H1 (cell line): ENCODE data around the gene ASPHD2. TPM values are rescaled to one million over a fixed set of nuclear protein-coding genes. Genes with fewer than 3 reads are reported as not detected.

Source experiments
- ATF2 ChIP-seq: IDR thresholded peaks from 2 replicates; pipeline ENCODE4 v1.6.1; 2012; ENCODE audit warnings: low read length, inconsistent platforms
- CBX5 ChIP-seq: fragments of 300-800, 300-1000 bp; sonication (generic); IDR thresholded peaks from 2 replicates; pipeline ENCODE4 v1.7.1; 2016; ENCODE audit warnings: antibody characterized with exemption, low read length, low read depth
- CTCF ChIP-seq, 3 experiments: IDR thresholded peaks; 1 replicate in 2 of 3; 2 replicates in 1 of 3; pipeline versions ENCODE4 v1.5.1 to v1.6.1; 2011; ENCODE audit warnings: low read length in 3 of 3, mild to moderate bottlenecking in 3 of 3, inconsistent platforms in 2 of 3, low read depth in 1 of 3, moderate library complexity in 1 of 3; ENCODE audit not compliant: insufficient read depth in 1 of 3; ENCODE audit errors: control extremely low read depth in 1 of 3
- JUN ChIP-seq: IDR thresholded peaks from 2 replicates; pipeline ENCODE4 v1.6.1; 2011; ENCODE audit warnings: low read depth, mild to moderate bottlenecking, improper control_type of control experiment, low read length
- POLR2A ChIP-seq, 2 experiments: IDR thresholded peaks; 1 replicate in 1 of 2; 2 replicates in 1 of 2; pipeline ENCODE4 v1.6.1; 2011; ENCODE audit warnings: low read depth in 2 of 2, low read length in 2 of 2, mild to moderate bottlenecking in 2 of 2; ENCODE audit errors: control extremely low read depth in 1 of 2
- RXRA ChIP-seq: IDR thresholded peaks from 2 replicates; pipeline ENCODE4 v1.6.1; 2011; ENCODE audit warnings: low read depth, mild to moderate bottlenecking, low read length, moderate library complexity; ENCODE audit not compliant: insufficient read depth
- SIN3A ChIP-seq, 2 experiments: IDR thresholded peaks in 1 of 2; conservative IDR thresholded peaks in 1 of 2; 2 replicates each; pipeline ENCODE4 v1.6.1; 2011 to 2012; ENCODE audit warnings: low read length in 2 of 2, improper control_type of control experiment in 1 of 2, low read depth in 1 of 2, mild to moderate bottlenecking in 1 of 2
- SP1 ChIP-seq: IDR thresholded peaks from 2 replicates; pipeline ENCODE4 v1.6.1; 2011; ENCODE audit warnings: low read depth, low read length
- TAF7 ChIP-seq: optimal IDR thresholded peaks from 2 replicates; pipeline ENCODE3; 2011; ENCODE audit warnings: low read depth, mild to moderate bottlenecking, inconsistent platforms, low read length, moderate library complexity, borderline replicate concordance
- polyA plus RNA-seq, 7 experiments: library from polyadenylated mRNA; depleted of rRNA in 3 of 7; stranded (reverse) in 5 of 7; unstranded in 2 of 7; fragments of >200 nt in 5 of 7; fragments of 200-250 nt in 2 of 7; gene quantifications; 1 replicate in 5 of 7; 2 replicates in 1 of 7; 4 replicates in 1 of 7; pipeline versions ENCODE4 v1.2.1 to v1.2.3, GENCODE V29; 2011 to 2013; ENCODE audit warnings: missing spikeins in 2 of 7, mixed read lengths in 2 of 7
- total RNA-seq: library from RNA; stranded (reverse); fragmentation: NEBNext Ultra II Directional; extraction: Animal tissue kit (Norgen Biotek cat#: 25700); gene quantifications from 2 replicates; pipeline ENCODE4 v1.2.1, GENCODE V29; 2021

The ASPHD2 gene
- total and polyA plus RNA-seq, 2 of the 8 experiments (the other 6 are each of a cell fraction or from before 2014, with no cell fraction given): 7.2 to 11.0 TPM

DNA sequence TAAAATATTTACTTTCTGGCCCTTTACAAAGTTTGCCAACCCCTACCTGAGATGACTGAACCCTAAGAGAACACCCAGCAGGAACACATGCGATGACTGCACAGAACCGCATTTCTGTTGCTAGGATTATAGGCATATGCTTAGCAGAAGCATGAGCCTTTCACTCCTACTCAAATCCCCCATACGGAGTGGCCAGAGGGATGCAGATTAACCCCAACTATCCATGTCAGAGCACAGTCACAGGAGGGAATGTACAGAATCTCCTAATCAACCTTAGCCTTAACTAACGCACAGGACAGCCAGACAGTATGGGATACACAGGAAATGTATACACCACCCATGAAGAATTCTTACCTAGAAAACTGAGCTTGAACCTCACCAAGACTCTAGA, 48.3 kb downstream of the ASPHD2 start (continued):
- TF ChIP-seq SIN3A (conservative IDR thresholded peaks at IDR 0.05 in 1 of 2, IDR thresholded peaks at IDR 0.05 in 1 of 2; ENCODE audit: low read depth in 1 of 2, low read length in 2 of 2) (no peak), JUN (no peak), CBX5 (no peak), POLR2A (IDR thresholded peaks at IDR 0.05; ENCODE audit: control extremely low read depth in 1 of 2, low read depth in 2 of 2, low read length in 2 of 2) (no peak), TAF7 (no peak), ATF2 (no peak), CTCF (IDR thresholded peaks at IDR 0.05; ENCODE audit: control extremely low read depth in 1 of 3, insufficient read depth in 1 of 3, low read depth in 1 of 3, low read length in 3 of 3) (no peak), SP1 (no peak), RXRA (no peak)
- TF ChIP-seq, all 59 proteins: peak for 0
